Measurements from ENCODE around the gene CACNA1E.

Gene CACNA1E

GRCh38 chr1:181680332-181680731 is 197.0 kb downstream of the CACNA1E start:
- Histone ChIP-seq H3K4me2 (ENCODE audit: insufficient read depth, low read length, poor library complexity, severe bottlenecking) (no peak overlapping the region), H2AK5ac (ENCODE audit: low read depth, low read length) (peak overlapping the region; percentile 6), H4K8ac (ENCODE audit: low read depth, low read length) (no peak overlapping the region), H4K91ac (ENCODE audit: low read depth, low read length, poor library complexity) (no peak overlapping the region), H2BK15ac (ENCODE audit: low read length) (peak overlapping the region; percentile 39), H2BK12ac (ENCODE audit: low read length) (no peak overlapping the region), H3K18ac (ENCODE audit: low read length) (peak overlapping the region; percentile 7), H2AFZ (ENCODE audit: low read length) (no peak overlapping the region), H3K4me3 (ENCODE audit: low read length in 2 of 2) (no peak overlapping the region), H3K36me3 (replicated peaks in 1 of 2; ENCODE audit: control insufficient read depth in 2 of 2, insufficient read depth in 2 of 2, low read length in 2 of 2) (no peaks in the 10 kb centered on the region), H2BK5ac (ENCODE audit: low read length) (no peak overlapping the region), H3K4me1 (ENCODE audit: control insufficient read depth in 2 of 2, insufficient read depth in 1 of 2, low read depth in 1 of 2, low read length in 2 of 2) (peaks cover 0 to 2% of the 10 kb centered on the region in 2 donors), H3K27me3 (ENCODE audit: control insufficient read depth in 3 of 3, insufficient read depth in 3 of 3, low read depth in 1 of 3, low read length in 3 of 3) (no peaks in the 10 kb centered on the region), H3K14ac (ENCODE audit: low read length) (no peak overlapping the region), H3K79me1 (ENCODE audit: low read depth, low read length) (no peaks in the 10 kb centered on the region), H3K9me3 (replicated peaks in 1 of 2; ENCODE audit: control insufficient read depth in 2 of 2, insufficient read depth in 1 of 2, low read depth in 1 of 2, low read length in 2 of 2) (no peaks in the 10 kb centered on the region), H2BK120ac (ENCODE audit: low read depth, low read length) (no peak overlapping the region), H3K9ac (ENCODE audit: low read depth, low read length, poor library complexity) (no peak overlapping the region), H3K23ac (ENCODE audit: low read depth, low read length, poor library complexity) (no peak overlapping the region), H3K4ac (ENCODE audit: low read length) (no peak overlapping the region), H3K27ac (replicated peaks; ENCODE audit: low read length) (no peak overlapping the region)
- no peak for DNase-seq (ENCODE audit: low spot score)
- WGBS, 2 donors (ENCODE audit: extremely low coverage in 2 of 2, insufficient read length in 2 of 2, insufficient replicate concordance in 1 of 2), result no CpG with 5 or more reads among the region's 11 CpGs

- Histone ChIP-seq H4K91ac (ENCODE audit: low read depth, low read length, poor library complexity) (no peak overlapping the region), H3K4me1 (ENCODE audit: control insufficient read depth in 2 of 2, insufficient read depth in 1 of 2, low read depth in 1 of 2, low read length in 2 of 2) (peaks cover 0 to 2% of the 10 kb centered on the region in 2 donors), H3K79me1 (ENCODE audit: low read depth, low read length) (no peaks in the 10 kb centered on the region), H3K18ac (ENCODE audit: low read length) (no peak overlapping the region), H2AK5ac (ENCODE audit: low read depth, low read length) (peak overlapping the region; percentile 6), H2BK120ac (ENCODE audit: low read depth, low read length) (no peak overlapping the region), H3K4me2 (ENCODE audit: insufficient read depth, low read length, poor library complexity, severe bottlenecking) (no peak overlapping the region), H3K23ac (ENCODE audit: low read depth, low read length, poor library complexity) (no peak overlapping the region), H2BK15ac (ENCODE audit: low read length) (no peak overlapping the region), H3K9ac (ENCODE audit: low read depth, low read length, poor library complexity) (no peak overlapping the region), H3K27me3 (ENCODE audit: control insufficient read depth in 3 of 3, insufficient read depth in 3 of 3, low read depth in 1 of 3, low read length in 3 of 3) (no peaks in the 10 kb centered on the region), H2BK5ac (ENCODE audit: low read length) (no peak overlapping the region), H4K8ac (ENCODE audit: low read depth, low read length) (no peak overlapping the region), H3K4me3 (ENCODE audit: low read length in 2 of 2) (no peak overlapping the region), H3K36me3 (replicated peaks in 1 of 2; ENCODE audit: control insufficient read depth in 2 of 2, insufficient read depth in 2 of 2, low read length in 2 of 2) (no peaks in the 10 kb centered on the region), H2AFZ (ENCODE audit: low read length) (no peak overlapping the region), H2BK12ac (ENCODE audit: low read length) (no peak overlapping the region), H3K27ac (replicated peaks; ENCODE audit: low read length) (no peak overlapping the region), H3K14ac (ENCODE audit: low read length) (no peak overlapping the region), H3K9me3 (replicated peaks in 1 of 2; ENCODE audit: control insufficient read depth in 2 of 2, insufficient read depth in 1 of 2, low read depth in 1 of 2, low read length in 2 of 2) (no peaks in the 10 kb centered on the region), H3K4ac (ENCODE audit: low read length) (no peak overlapping the region)
- no peak for DNase-seq (ENCODE audit: low spot score)
- WGBS, 2 donors (ENCODE audit: extremely low coverage in 2 of 2, insufficient read length in 2 of 2, insufficient replicate concordance in 1 of 2), result no CpG with 5 or more reads among the region's 7 CpGs
These were observed 197.6 kb downstream of the CACNA1E start for GRCh38 chr1:181680871-181681270.

- Histone ChIP-seq H3K36me3 (replicated peaks in 1 of 2; ENCODE audit: control insufficient read depth in 2 of 2, insufficient read depth in 2 of 2, low read length in 2 of 2) (no peaks in the 10 kb centered on the region), H3K4me3 (ENCODE audit: low read length in 2 of 2) (no peak overlapping the region), H4K8ac (ENCODE audit: low read depth, low read length) (no peak overlapping the region), H3K23ac (ENCODE audit: low read depth, low read length, poor library complexity) (no peak overlapping the region), H3K14ac (ENCODE audit: low read length) (no peak overlapping the region), H3K27ac (replicated peaks; ENCODE audit: low read length) (no peak overlapping the region), H2BK120ac (ENCODE audit: low read depth, low read length) (no peak overlapping the region), H3K9ac (ENCODE audit: low read depth, low read length, poor library complexity) (no peak overlapping the region), H2BK12ac (ENCODE audit: low read length) (no peak overlapping the region), H2BK5ac (ENCODE audit: low read length) (no peak overlapping the region), H2AK5ac (ENCODE audit: low read depth, low read length) (no peak overlapping the region), H3K27me3 (ENCODE audit: control insufficient read depth in 3 of 3, insufficient read depth in 3 of 3, low read depth in 1 of 3, low read length in 3 of 3) (no peaks in the 10 kb centered on the region), H3K9me3 (replicated peaks in 1 of 2; ENCODE audit: control insufficient read depth in 2 of 2, insufficient read depth in 1 of 2, low read depth in 1 of 2, low read length in 2 of 2) (no peaks in the 10 kb centered on the region), H3K79me1 (ENCODE audit: low read depth, low read length) (no peaks in the 10 kb centered on the region), H3K18ac (ENCODE audit: low read length) (no peak overlapping the region), H2AFZ (ENCODE audit: low read length) (no peak overlapping the region), H3K4me2 (ENCODE audit: insufficient read depth, low read length, poor library complexity, severe bottlenecking) (no peak overlapping the region), H3K4me1 (ENCODE audit: control insufficient read depth in 2 of 2, insufficient read depth in 1 of 2, low read depth in 1 of 2, low read length in 2 of 2) (no peaks in the 10 kb centered on the region), H2BK15ac (ENCODE audit: low read length) (no peak overlapping the region), H3K4ac (ENCODE audit: low read length) (no peak overlapping the region), H4K91ac (ENCODE audit: low read depth, low read length, poor library complexity) (no peak overlapping the region)
- DNase-seq (ENCODE audit: low spot score), result no peak
- WGBS, 2 donors (ENCODE audit: extremely low coverage in 2 of 2, insufficient read length in 2 of 2, insufficient replicate concordance in 1 of 2), result no CpG with 5 or more reads among the region's 2 CpGs
These were observed 201.9 kb downstream of the CACNA1E start for GRCh38 chr1:181685211-181685610.

- Histone ChIP-seq H2AK5ac (ENCODE audit: low read depth, low read length) (no peak overlapping the region), H3K4me3 (ENCODE audit: low read length in 2 of 2) (no peak overlapping the region), H3K9me3 (replicated peaks in 1 of 2; ENCODE audit: control insufficient read depth in 2 of 2, insufficient read depth in 1 of 2, low read depth in 1 of 2, low read length in 2 of 2) (no peaks in the 10 kb centered on the region), H3K27me3 (ENCODE audit: control insufficient read depth in 3 of 3, insufficient read depth in 3 of 3, low read depth in 1 of 3, low read length in 3 of 3) (no peaks in the 10 kb centered on the region), H4K91ac (ENCODE audit: low read depth, low read length, poor library complexity) (no peak overlapping the region), H3K4ac (ENCODE audit: low read length) (no peak overlapping the region), H3K79me1 (ENCODE audit: low read depth, low read length) (no peaks in the 10 kb centered on the region), H4K8ac (ENCODE audit: low read depth, low read length) (no peak overlapping the region), H3K9ac (ENCODE audit: low read depth, low read length, poor library complexity) (no peak overlapping the region), H3K18ac (ENCODE audit: low read length) (no peak overlapping the region), H3K14ac (ENCODE audit: low read length) (no peak overlapping the region), H3K36me3 (replicated peaks in 1 of 2; ENCODE audit: control insufficient read depth in 2 of 2, insufficient read depth in 2 of 2, low read length in 2 of 2) (no peaks in the 10 kb centered on the region), H2AFZ (ENCODE audit: low read length) (no peak overlapping the region), H3K4me1 (ENCODE audit: control insufficient read depth in 2 of 2, insufficient read depth in 1 of 2, low read depth in 1 of 2, low read length in 2 of 2) (peaks cover 0 to 6% of the 10 kb centered on the region in 2 donors), H2BK120ac (ENCODE audit: low read depth, low read length) (no peak overlapping the region), H3K27ac (replicated peaks; ENCODE audit: low read length) (no peak overlapping the region), H3K23ac (ENCODE audit: low read depth, low read length, poor library complexity) (no peak overlapping the region), H2BK15ac (ENCODE audit: low read length) (no peak overlapping the region), H3K4me2 (ENCODE audit: insufficient read depth, low read length, poor library complexity, severe bottlenecking) (no peak overlapping the region), H2BK5ac (ENCODE audit: low read length) (no peak overlapping the region), H2BK12ac (ENCODE audit: low read length) (no peak overlapping the region)
- no peak for DNase-seq (ENCODE audit: low spot score)
- WGBS, 2 donors (ENCODE audit: extremely low coverage in 2 of 2, insufficient read length in 2 of 2, insufficient replicate concordance in 1 of 2), result no CpG with 5 or more reads among the region's 1 CpG
These were observed 218.6 kb downstream of the CACNA1E start for GRCh38 chr1:181701891-181702290.

Data from neuronal stem cell (in vitro differentiated cells).